Natural killer cell (primary cell): Measurements from ENCODE around the gene ZNF286A. TPM values are rescaled to one million over a fixed set of nuclear protein-coding genes. Genes with fewer than 3 reads are reported as not detected.
"Not testable (repeated sequence)": the region's sequence is repeated elsewhere in the genome, so short reads cannot be mapped to it uniquely, and the experiment has no call there.

ENCODE experiments used
- ATAC-seq, 3 donors: fragments of 150-1000 bp in 2 of 3; fragments of 200-7000 bp in 1 of 3; cut with Tn5 transposase; 1 replicate in 1 of 3; 2 replicates in 2 of 3; pipeline ENCODE4 v1.10.0; 2021; ENCODE audit warnings: mild to moderate bottlenecking in 2 of 3, moderate library complexity in 2 of 3
- DNase-seq, 2 donors: peaks; one replicate each; pipeline versions ENCODE4 v3.0.0 to v3.0.0-alpha.2; 2013 to 2021; ENCODE audit warnings: mixed read lengths in 1 of 2
- H3K27ac ChIP-seq: one replicate; pipeline ENCODE4 v1.5.1; 2013; ENCODE audit warnings: mild to moderate bottlenecking, low read length
- H3K27me3 ChIP-seq: one replicate; pipeline ENCODE4 v1.6.1; 2013; ENCODE audit warnings: low read length; ENCODE audit not compliant: control insufficient read depth, insufficient read depth
- H3K36me3 ChIP-seq: one replicate; pipeline ENCODE4 v1.6.1; 2013; ENCODE audit warnings: low read length; ENCODE audit not compliant: control insufficient read depth, insufficient read depth
- H3K4me1 ChIP-seq: one replicate; pipeline ENCODE4 v1.6.1; 2013; ENCODE audit warnings: low read length; ENCODE audit not compliant: control insufficient read depth, insufficient read depth
- H3K4me3 ChIP-seq: one replicate; pipeline ENCODE4 v1.5.1; 2013; ENCODE audit warnings: low read length
- H3K9me3 ChIP-seq: one replicate; pipeline ENCODE4 v1.6.1; 2013; ENCODE audit warnings: low read length; ENCODE audit not compliant: control insufficient read depth, insufficient read depth
- H3K27ac Mint-ChIP-seq, 2 donors: one replicate each; pipeline ENCODE4 v1.8.0; 2022; ENCODE audit warnings: mild to moderate bottlenecking in 2 of 2, mixed read lengths in 2 of 2, moderate library complexity in 1 of 2
- H3K27me3 Mint-ChIP-seq, 2 donors: one replicate each; pipeline ENCODE4 v1.8.0; 2022; ENCODE audit warnings: low read depth in 2 of 2, mixed read lengths in 2 of 2
- H3K36me3 Mint-ChIP-seq: one replicate; pipeline ENCODE4 v1.8.0; 2022; ENCODE audit warnings: mixed read lengths
- H3K4me1 Mint-ChIP-seq, 2 donors: one replicate each; pipeline ENCODE4 v1.8.0; 2022; ENCODE audit warnings: mixed read lengths in 2 of 2
- H3K4me3 Mint-ChIP-seq: one replicate; pipeline ENCODE4 v1.8.0; 2022; ENCODE audit warnings: mild to moderate bottlenecking, moderate library complexity, mixed read lengths
- H3K9me3 Mint-ChIP-seq, 2 donors: one replicate each; pipeline ENCODE4 v1.8.0; 2022; ENCODE audit warnings: mixed read lengths in 2 of 2
- WGBS: methylation state at CpG from one replicate; pipeline ENCODE4 v1.1.7; 2013; ENCODE audit warnings: missing lambda C conversion rate; ENCODE audit not compliant: insufficient coverage; 5-methylcytosine and 5-hydroxymethylcytosine counted together
- intact Hi-C: fragments of 100-400 bp; cut with micrococcal nuclease; formaldehyde crosslinking; loops from one replicate; pipeline ENCODE4 v1.14.2; 2022
- total RNA-seq, 4 donors: library from RNA; stranded (reverse); fragments of 120-200 nt in 1 of 4; gene quantifications; one replicate each; pipeline versions ENCODE4 v1.2.3 to v1.2.4, GENCODE V29; 2013 to 2022
- TF ChIP-seq, protein P1 (sequence below): fragments of 200-600 bp; IDR thresholded peaks from one replicate; pipeline ENCODE4 v1.8.0; 2022; ENCODE audit warnings: antibody characterized with exemption

The ZNF286A gene
- total RNA-seq, 3 donors from 2014 or later (not counting 1 experiment from before 2014, with no cell fraction given), result 14.9 to 20.8 (median 18.8) TPM

DNA sequence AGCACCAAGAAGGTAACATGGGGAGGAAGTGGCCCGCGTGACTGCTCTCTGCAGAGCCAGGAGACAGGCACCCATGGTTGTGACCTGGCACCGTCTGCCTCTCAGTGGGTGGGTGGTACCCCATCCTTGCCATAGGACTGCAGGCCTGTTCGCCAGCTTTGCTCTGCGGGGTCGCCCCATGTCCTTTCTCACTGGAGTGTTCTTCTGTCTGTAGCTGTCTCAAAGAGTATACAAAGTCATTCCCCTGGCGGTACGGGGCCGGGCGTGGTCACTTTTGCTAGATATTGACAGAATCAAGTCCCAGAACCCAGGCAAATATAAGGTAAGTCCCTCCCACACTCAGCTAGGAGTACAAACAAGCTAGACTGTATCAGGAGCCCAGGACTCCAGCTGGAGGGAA, 38.5 kb downstream of the ZNF286A start:
- ATAC-seq, result no peak
- TF ChIP-seq, protein P1, sequence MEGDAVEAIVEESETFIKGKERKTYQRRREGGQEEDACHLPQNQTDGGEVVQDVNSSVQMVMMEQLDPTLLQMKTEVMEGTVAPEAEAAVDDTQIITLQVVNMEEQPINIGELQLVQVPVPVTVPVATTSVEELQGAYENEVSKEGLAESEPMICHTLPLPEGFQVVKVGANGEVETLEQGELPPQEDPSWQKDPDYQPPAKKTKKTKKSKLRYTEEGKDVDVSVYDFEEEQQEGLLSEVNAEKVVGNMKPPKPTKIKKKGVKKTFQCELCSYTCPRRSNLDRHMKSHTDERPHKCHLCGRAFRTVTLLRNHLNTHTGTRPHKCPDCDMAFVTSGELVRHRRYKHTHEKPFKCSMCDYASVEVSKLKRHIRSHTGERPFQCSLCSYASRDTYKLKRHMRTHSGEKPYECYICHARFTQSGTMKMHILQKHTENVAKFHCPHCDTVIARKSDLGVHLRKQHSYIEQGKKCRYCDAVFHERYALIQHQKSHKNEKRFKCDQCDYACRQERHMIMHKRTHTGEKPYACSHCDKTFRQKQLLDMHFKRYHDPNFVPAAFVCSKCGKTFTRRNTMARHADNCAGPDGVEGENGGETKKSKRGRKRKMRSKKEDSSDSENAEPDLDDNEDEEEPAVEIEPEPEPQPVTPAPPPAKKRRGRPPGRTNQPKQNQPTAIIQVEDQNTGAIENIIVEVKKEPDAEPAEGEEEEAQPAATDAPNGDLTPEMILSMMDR, result no peak
- intact Hi-C loops, result no loop called here

DNA sequence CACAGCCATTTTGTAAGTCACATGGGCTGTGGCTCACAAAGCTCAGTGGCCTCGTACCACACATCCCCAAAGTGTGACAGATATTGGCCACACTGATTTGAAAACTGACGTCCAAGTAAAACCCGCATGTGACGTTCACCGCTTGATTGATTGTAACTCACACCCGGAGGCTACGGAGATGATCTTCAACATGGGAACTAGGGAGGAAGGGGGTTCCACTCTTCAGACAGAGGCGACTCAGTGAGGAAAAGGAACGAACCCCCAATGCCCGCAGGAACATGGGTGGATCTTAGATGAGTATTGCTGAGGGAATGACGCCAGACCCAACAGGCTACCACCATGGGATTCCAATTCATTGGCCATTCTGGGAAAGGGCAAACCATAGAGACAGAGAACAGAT, 39.7 kb downstream of the ZNF286A start:
- H3K4me3 Mint-ChIP-seq, ATAC-seq, H3K27me3 ChIP-seq, H3K36me3 Mint-ChIP-seq, H3K27ac Mint-ChIP-seq, DNase-seq, H3K36me3 ChIP-seq, H3K4me3 ChIP-seq, H3K4me1 Mint-ChIP-seq, H3K4me1 ChIP-seq, H3K9me3 Mint-ChIP-seq, intact Hi-C loops, H3K9me3 ChIP-seq, H3K27ac ChIP-seq, H3K27me3 Mint-ChIP-seq: not testable (repeated sequence)
- 97% methylated on average over 9 of the region's 11 CpGs for whole genome bisulfite sequencing

More for the DNA sequence above, 38.5 kb downstream of the ZNF286A start:
- Mint-ChIP-seq H3K27me3 (peaks cover 4 to 8% of the 10 kb centered on the region in 2 donors), H3K4me1 (no peaks in the 10 kb centered on the region), H3K36me3 (no peaks in the 10 kb centered on the region), H3K4me3 (no peak overlapping the region), H3K27ac (no peak overlapping the region), H3K9me3 (no peaks in the 10 kb centered on the region)
- no peak for DNase-seq
- WGBS, result 90% methylated on average over 10 of the region's 10 CpGs
- Histone ChIP-seq H3K4me1 (no peaks in the 10 kb centered on the region), H3K4me3 (no peak overlapping the region), H3K36me3 (no peaks in the 10 kb centered on the region), H3K27ac (no peak overlapping the region), H3K9me3 (no peaks in the 10 kb centered on the region), H3K27me3 (no peaks in the 10 kb centered on the region)

DNA sequence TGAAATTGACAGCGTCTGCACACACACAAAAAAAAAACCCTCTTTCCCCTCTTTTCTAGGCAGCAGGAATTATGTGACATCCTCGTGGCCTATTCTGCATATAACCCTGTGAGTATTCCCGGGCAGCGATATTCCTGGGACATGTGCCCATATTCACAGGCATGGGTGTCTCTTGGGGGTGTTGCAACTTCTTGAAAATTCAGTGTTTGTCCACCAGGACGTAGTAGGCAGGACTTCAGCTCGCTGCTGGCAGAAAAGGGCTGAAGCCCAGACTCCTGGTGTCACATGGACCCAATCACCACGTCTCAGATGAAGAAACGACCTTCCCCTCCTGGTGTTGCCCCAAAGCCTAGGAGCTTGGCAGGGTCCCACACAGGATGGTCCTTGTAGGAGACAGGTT, 40.5 kb downstream of the ZNF286A start:
- H3K4me3 Mint-ChIP-seq, H3K27ac ChIP-seq, H3K4me1 Mint-ChIP-seq, intact Hi-C loops, H3K27me3 ChIP-seq, H3K36me3 ChIP-seq, H3K27me3 Mint-ChIP-seq, H3K36me3 Mint-ChIP-seq, H3K27ac Mint-ChIP-seq, H3K9me3 Mint-ChIP-seq, H3K4me1 ChIP-seq, ATAC-seq, DNase-seq, H3K4me3 ChIP-seq, H3K9me3 ChIP-seq: not testable (repeated sequence)
- 83% methylated on average over 7 of the region's 8 CpGs for WGBS

DNA sequence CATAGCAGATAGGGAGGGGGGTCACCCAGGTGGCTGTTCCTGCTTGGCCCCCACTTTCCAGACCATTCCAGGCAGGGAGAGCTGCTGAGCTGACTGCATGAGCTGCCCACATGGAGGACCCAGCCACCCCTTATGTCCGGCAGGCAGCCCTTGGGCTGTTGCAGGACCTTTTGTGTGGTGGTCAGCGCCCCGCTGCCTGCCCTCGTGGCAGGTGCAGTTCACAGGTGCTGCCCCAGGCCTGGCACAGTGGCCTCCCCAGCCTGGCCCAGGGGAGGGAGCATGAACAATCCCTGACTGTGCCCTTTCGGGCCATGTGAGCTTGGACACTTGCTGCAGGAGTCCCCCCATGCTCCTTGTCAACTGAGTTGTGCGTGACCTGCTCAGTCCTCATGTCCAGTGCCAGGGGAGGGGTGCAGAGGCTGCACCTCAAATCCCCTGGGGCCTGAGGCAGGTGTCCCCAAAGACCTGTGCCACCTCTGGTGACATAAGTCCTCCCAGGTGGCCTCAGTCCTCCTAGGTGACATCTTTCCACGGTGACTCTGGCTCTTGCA, 41.1 kb downstream of the ZNF286A start:
- DNase-seq (no peak), ATAC-seq (no peak)
- no peaks in the 10 kb centered on the region for H3K27me3 ChIP-seq
- H3K9me3 ChIP-seq, result no peaks in the 10 kb centered on the region
- TF ChIP-seq, protein P1, result no peak
- intact Hi-C loops, result no loop called here
- Mint-ChIP-seq H3K9me3 (no peaks in the 10 kb centered on the region), H3K27me3 (peaks cover 8 to 11% of the 10 kb centered on the region in 2 donors), H3K36me3 (no peaks in the 10 kb centered on the region), H3K4me3 (no peak overlapping the region), H3K27ac (no peak overlapping the region), H3K4me1 (no peaks in the 10 kb centered on the region)
- no peaks in the 10 kb centered on the region for H3K4me1 ChIP-seq
- H3K4me3 ChIP-seq, result no peak overlapping the region
- H3K36me3 ChIP-seq, result no peaks in the 10 kb centered on the region
- H3K27ac ChIP-seq, result no peak overlapping the region
- 91% methylated on average over 7 of the region's 7 CpGs for WGBS
